RWPE2 (cell line): ENCODE measurements around the gene WWOX.

Source experiments
- ATAC-seq: fragments of 200-7000 bp; cut with Tn5 transposase; 3 replicates; pipeline ENCODE4 v1.9.1; 2021; ENCODE audit warnings: low read depth
- DNase-seq: peaks from one replicate; pipeline ENCODE4 v3.0.0-alpha.2; 2020; ENCODE audit warnings: low spot score
- H3K27ac ChIP-seq: fragments of 450-650 bp; 2 replicates; pipeline ENCODE4 v1.5.1; 2017; ENCODE audit warnings: mild to moderate bottlenecking; ENCODE audit not compliant: poor library complexity, severe bottlenecking
- H3K27me3 ChIP-seq: fragments of 250-450 bp; sonication (Bioruptor Pico); 2 replicates; pipeline ENCODE4 v1.5.1; 2021; ENCODE audit warnings: mild to moderate bottlenecking, moderate library complexity; ENCODE audit not compliant: insufficient read depth, poor library complexity, severe bottlenecking
- H3K36me3 ChIP-seq: fragments of 250-450 bp; sonication (Bioruptor Pico); 2 replicates; pipeline ENCODE4 v1.5.1; 2020; ENCODE audit warnings: low read depth, mild to moderate bottlenecking, moderate library complexity
- H3K4me1 ChIP-seq: fragments of 250-450 bp; sonication (Bioruptor Pico); 2 replicates; pipeline ENCODE4 v1.5.1; 2021; ENCODE audit warnings: mild to moderate bottlenecking, moderate library complexity; ENCODE audit not compliant: insufficient read depth, poor library complexity, severe bottlenecking
- H3K4me3 ChIP-seq: fragments of 250-450 bp; sonication (Bioruptor Pico); 2 replicates; pipeline ENCODE4 v1.5.1; 2021; ENCODE audit warnings: mild to moderate bottlenecking, moderate library complexity; ENCODE audit not compliant: severe bottlenecking
- H3K9me3 ChIP-seq: fragments of 250-450 bp; sonication (Bioruptor Pico); 2 replicates; pipeline ENCODE4 v1.5.1; 2021; ENCODE audit warnings: mild to moderate bottlenecking, moderate library complexity; ENCODE audit not compliant: severe bottlenecking
- TF ChIP-seq, protein P1 (sequence below): fragments of 450-650 bp; IDR thresholded peaks from one replicate; pipeline ENCODE4 v1.5.1; 2017; ENCODE audit warnings: mild to moderate bottlenecking, moderate library complexity; ENCODE audit not compliant: poor library complexity, severe bottlenecking

The WWOX gene

DNA sequence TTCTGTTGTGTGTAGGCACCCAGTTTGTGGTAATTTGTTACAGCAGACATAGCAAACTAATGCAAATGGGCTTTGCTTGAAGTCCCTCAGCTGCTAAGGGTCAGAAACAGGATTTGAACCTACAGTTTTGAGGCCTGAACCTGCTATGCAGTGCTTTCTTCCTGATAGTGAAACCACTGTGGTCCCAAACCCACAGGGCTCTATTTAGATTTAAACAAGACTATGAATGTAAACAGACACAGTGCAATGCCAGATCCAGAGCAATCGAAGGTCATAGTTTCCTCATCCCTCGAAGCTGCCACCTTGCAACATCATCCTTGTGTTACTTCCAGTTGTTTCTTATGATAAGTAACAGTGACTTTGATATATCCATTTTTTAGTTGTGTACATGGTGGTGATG is 630.2 kb downstream of the WWOX start:
- no peak for DNase-seq
- no peak for ATAC-seq
- Histone ChIP-seq H3K27me3 (no peaks in the 10 kb centered on the region), H3K27ac (no peak overlapping the region), H3K36me3 (no peaks in the 10 kb centered on the region), H3K4me3 (no peak overlapping the region), H3K4me1 (no peaks in the 10 kb centered on the region), H3K9me3 (no peaks in the 10 kb centered on the region)
- TF ChIP-seq, protein P1, sequence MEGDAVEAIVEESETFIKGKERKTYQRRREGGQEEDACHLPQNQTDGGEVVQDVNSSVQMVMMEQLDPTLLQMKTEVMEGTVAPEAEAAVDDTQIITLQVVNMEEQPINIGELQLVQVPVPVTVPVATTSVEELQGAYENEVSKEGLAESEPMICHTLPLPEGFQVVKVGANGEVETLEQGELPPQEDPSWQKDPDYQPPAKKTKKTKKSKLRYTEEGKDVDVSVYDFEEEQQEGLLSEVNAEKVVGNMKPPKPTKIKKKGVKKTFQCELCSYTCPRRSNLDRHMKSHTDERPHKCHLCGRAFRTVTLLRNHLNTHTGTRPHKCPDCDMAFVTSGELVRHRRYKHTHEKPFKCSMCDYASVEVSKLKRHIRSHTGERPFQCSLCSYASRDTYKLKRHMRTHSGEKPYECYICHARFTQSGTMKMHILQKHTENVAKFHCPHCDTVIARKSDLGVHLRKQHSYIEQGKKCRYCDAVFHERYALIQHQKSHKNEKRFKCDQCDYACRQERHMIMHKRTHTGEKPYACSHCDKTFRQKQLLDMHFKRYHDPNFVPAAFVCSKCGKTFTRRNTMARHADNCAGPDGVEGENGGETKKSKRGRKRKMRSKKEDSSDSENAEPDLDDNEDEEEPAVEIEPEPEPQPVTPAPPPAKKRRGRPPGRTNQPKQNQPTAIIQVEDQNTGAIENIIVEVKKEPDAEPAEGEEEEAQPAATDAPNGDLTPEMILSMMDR: no peak

DNA sequence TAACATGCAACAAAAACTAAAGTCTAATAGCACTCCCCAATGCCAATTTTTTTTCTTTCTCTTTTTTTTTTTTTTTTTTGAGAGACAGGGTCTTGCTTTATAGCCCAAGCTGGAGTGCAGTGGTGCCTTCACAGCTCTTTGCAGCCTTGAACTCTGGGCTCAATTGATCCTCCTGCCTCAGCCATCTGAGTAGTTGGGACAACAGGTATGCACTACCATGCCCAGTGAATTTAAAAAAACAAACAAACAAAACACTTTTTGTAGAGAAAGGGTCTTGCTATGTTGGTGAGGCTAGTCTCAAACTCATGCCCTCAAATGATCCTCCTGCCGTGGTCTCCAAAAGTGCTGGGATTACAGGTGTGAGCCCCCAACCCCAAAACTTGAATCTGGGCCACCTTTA is 632.3 kb downstream of the WWOX start:
- ATAC-seq: no peak
- no peaks in the 10 kb centered on the region for H3K36me3 ChIP-seq
- TF ChIP-seq, protein P1: no peak
- H3K27me3 ChIP-seq: no peaks in the 10 kb centered on the region
- no peaks in the 10 kb centered on the region for H3K9me3 ChIP-seq
- DNase-seq: no peak
- H3K4me3 ChIP-seq: no peak overlapping the region
- H3K27ac ChIP-seq: no peak overlapping the region
- H3K4me1 ChIP-seq: no peaks in the 10 kb centered on the region

DNA sequence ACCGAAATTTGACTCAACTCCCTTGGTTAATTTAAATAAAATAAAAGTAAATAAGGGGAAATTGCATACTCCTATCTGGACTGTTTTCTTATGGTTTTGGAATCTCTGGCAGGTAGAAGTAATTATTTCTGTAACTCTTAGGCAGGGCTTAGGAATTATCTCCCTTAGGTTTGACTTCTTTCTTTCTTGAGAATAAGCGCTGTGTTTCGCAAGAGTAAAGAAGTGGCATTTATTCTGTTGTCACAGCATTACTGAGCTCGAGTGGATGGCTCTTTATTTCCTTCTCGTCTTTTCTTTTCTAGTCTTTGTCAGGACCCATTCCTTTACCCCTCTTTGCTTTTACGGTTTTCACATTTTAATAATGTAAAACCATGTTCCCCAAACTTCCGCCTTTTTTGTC is 633.2 kb downstream of the WWOX start:
- DNase-seq: no peak
- Histone ChIP-seq H3K27me3 (no peaks in the 10 kb centered on the region), H3K4me3 (no peak overlapping the region), H3K4me1 (no peaks in the 10 kb centered on the region), H3K36me3 (no peaks in the 10 kb centered on the region), H3K9me3 (no peaks in the 10 kb centered on the region), H3K27ac (no peak overlapping the region)
- ATAC-seq: no peak
- TF ChIP-seq, protein P1: no peak

DNA sequence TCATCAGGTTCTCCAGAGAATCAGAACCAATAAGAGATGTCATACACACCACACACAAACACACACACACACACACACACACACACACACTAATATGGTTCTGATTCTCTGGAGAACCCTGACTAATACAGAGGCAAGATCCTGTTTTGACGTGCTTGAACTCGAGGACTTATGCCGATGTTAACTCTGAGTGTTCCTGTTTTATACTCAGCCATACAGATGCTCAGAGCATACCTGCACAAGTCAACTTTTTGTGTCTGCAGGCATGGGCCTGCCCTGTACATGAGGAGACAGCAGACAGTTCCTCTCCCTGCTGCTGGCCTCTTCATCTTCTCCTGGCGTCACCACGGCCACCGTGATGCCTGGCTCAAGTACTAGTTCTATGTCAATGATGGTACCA is 635.9 kb downstream of the WWOX start:
- Histone ChIP-seq H3K36me3 (no peaks in the 10 kb centered on the region), H3K9me3 (no peaks in the 10 kb centered on the region), H3K4me1 (no peaks in the 10 kb centered on the region), H3K27me3 (no peaks in the 10 kb centered on the region), H3K4me3 (no peak overlapping the region), H3K27ac (no peak overlapping the region)
- TF ChIP-seq, protein P1: no peak
- 0 out of 3 replicates have a peak, but pooled peaks have one; percentile 12 for ATAC-seq
- no peak for DNase-seq

DNA sequence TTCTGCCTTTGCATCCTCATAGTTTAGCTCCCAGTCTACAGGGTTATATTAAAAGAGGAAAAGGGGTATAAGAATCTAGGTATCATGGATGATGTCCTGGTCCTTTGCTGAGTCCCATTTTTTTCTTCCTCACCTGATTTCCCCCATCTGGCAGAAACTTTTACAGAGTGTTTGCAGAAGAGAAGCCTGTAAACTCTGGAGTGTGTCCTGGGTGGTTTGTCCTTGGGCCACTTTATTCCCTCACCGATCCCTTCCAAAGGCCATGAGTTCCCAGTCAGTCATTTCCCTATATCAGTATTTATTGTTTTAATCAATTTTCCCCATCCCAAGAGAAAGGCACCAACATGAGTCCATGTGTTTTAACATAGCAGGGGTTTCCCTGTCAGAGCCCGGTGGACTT is 638.2 kb downstream of the WWOX start:
- no peak for DNase-seq
- no peak for ATAC-seq
- Histone ChIP-seq H3K4me1 (no peaks in the 10 kb centered on the region), H3K36me3 (no peaks in the 10 kb centered on the region), H3K9me3 (no peaks in the 10 kb centered on the region), H3K27me3 (no peaks in the 10 kb centered on the region), H3K27ac (no peak overlapping the region), H3K4me3 (no peak overlapping the region)
- TF ChIP-seq, protein P1: no peak
